ENCODE results near the gene PHF14. TPM values are rescaled to one million over a fixed set of nuclear protein-coding genes. Genes with fewer than 3 reads are reported as not detected.

PHF14 gene
- total RNA-seq, 4 donors from 2014 or later, result 26.6 to 172 (median 42.9) TPM

DNA sequence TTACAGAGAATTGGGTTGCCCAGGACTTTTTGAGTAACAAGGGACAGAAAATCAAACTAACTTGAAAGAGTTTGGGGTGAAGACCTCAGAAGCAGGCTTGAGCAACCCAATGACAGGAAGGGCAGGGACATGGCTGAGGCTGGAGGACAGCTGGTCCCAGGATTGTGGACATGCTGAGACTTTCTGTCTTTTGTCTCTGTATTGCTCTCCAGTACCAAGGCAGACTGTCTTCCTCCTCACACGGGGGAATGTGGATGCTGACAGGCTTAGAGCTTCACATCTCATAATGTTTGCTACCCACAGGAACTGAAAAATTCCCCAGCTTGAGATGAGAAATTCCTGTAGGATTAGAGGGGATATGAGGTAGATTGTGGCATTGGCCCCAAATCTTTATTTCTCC, 229.6 kb downstream of the PHF14 start:
- Histone ChIP-seq H3K27me3 (no peaks in the 10 kb centered on the region), H3K9me3 (no peaks in the 10 kb centered on the region), H3K4me3 (no peak overlapping the region), H3K27ac (peak overlapping the region in 1 of 4 donors; percentile 29), H3K36me3 (no peaks in the 10 kb centered on the region), H3K4me1 (no peaks in the 10 kb centered on the region)
- TF ChIP-seq, protein P1, sequence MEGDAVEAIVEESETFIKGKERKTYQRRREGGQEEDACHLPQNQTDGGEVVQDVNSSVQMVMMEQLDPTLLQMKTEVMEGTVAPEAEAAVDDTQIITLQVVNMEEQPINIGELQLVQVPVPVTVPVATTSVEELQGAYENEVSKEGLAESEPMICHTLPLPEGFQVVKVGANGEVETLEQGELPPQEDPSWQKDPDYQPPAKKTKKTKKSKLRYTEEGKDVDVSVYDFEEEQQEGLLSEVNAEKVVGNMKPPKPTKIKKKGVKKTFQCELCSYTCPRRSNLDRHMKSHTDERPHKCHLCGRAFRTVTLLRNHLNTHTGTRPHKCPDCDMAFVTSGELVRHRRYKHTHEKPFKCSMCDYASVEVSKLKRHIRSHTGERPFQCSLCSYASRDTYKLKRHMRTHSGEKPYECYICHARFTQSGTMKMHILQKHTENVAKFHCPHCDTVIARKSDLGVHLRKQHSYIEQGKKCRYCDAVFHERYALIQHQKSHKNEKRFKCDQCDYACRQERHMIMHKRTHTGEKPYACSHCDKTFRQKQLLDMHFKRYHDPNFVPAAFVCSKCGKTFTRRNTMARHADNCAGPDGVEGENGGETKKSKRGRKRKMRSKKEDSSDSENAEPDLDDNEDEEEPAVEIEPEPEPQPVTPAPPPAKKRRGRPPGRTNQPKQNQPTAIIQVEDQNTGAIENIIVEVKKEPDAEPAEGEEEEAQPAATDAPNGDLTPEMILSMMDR (IDR thresholded peaks at IDR 0.05), result no peak
- no peak for TF ChIP-seq POLR2A (IDR thresholded peaks at IDR 0.05)
- no peak for DNase-seq

DNA sequence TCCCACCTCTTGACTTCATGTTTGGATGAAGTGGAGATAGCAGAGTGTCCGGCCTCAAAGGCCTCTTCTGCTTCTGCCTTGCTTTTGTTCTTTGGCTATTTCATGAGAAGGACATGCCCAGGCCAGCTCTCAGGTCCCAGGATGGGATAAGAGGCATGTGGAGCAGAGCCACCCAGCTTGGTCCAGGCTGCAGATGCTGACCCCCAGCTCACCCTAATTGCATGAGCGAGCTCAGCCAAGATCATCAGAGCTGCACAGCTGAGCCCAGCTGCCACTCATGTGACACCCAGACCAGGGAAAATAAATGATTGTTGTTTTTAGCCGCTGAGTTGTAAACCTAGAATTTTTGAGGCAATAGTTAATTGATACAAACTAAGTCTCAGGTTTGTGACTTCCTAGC, 230.0 kb downstream of the PHF14 start:
- no peak for TF ChIP-seq POLR2A (IDR thresholded peaks at IDR 0.05)
- TF ChIP-seq, protein P1 (IDR thresholded peaks at IDR 0.05), result no peak
- H3K9me3 ChIP-seq, result no peaks in the 10 kb centered on the region
- no peaks in the 10 kb centered on the region for H3K27me3 ChIP-seq
- no peaks in the 10 kb centered on the region for H3K36me3 ChIP-seq
- peak in 1 of 3 donors; percentile 48 for DNase-seq
- peak overlapping the region in 2 of 4 donors; percentile 21 to 29 for H3K27ac ChIP-seq
- no peak overlapping the region for H3K4me3 ChIP-seq
- H3K4me1 ChIP-seq, result no peaks in the 10 kb centered on the region

DNA sequence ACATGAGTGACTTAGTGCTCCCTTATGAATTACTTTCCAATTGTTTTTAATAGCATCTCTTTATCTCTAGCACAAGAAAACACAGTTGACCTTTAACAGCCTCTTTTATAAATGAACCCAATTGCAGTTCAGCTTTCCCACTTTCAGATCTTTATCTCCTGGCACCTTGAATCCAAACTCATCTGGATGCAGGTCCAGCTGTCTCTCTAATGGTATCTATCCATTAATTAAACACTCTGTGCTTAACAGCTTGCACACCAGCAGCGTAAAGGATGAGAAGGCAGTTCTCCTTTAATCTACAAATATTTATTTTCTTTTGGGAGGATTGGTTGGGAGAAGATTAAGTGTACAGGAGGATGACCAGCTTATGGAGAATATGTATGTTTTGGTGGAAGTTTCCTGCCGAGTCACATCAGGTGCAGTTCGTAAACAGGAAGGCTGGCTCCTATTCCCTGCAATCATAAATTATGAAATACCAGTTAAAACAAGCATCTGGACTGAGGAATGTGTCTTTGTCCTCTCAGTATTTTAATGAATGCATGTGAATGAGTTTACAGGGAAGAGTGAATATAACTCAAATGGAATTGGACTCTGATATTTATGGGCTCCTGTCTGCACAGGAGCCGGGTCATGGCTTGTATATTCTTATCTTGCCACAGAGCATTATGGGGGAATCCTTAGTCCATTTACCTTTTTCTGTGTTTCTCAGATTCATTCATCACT, 232.7 kb downstream of the PHF14 start:
- Histone ChIP-seq H3K27ac (no peak overlapping the region), H3K9me3 (no peaks in the 10 kb centered on the region), H3K4me3 (no peak overlapping the region), H3K4me1 (no peaks in the 10 kb centered on the region), H3K27me3 (no peaks in the 10 kb centered on the region), H3K36me3 (no peaks in the 10 kb centered on the region)
- no peak for DNase-seq
- TF ChIP-seq, protein P1 (IDR thresholded peaks at IDR 0.05), result no peak
- no peak for TF ChIP-seq POLR2A (IDR thresholded peaks at IDR 0.05)

DNA sequence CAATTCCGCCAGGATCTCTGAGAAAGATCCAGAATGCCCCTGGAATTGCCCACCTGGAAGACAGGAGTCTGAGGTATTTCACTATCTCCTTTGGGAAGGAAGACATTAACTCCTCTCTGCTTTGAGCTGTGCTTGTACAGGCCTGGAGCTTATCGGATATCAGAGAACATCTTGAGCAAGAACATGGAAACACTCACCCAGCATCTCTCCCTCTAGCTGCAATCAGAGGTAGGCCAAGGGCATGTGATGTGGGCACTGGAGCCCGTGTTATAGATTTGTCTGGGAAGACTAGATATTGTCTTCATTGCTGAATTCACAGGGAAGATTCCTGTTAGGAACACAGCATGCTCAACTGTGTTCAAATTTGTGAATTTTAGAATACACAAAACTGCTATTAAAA, 233.9 kb downstream of the PHF14 start:
- no peak for TF ChIP-seq POLR2A (IDR thresholded peaks at IDR 0.05)
- TF ChIP-seq, protein P1 (IDR thresholded peaks at IDR 0.05), result no peak
- no peak overlapping the region for H3K27ac ChIP-seq
- no peaks in the 10 kb centered on the region for H3K4me1 ChIP-seq

DNA sequence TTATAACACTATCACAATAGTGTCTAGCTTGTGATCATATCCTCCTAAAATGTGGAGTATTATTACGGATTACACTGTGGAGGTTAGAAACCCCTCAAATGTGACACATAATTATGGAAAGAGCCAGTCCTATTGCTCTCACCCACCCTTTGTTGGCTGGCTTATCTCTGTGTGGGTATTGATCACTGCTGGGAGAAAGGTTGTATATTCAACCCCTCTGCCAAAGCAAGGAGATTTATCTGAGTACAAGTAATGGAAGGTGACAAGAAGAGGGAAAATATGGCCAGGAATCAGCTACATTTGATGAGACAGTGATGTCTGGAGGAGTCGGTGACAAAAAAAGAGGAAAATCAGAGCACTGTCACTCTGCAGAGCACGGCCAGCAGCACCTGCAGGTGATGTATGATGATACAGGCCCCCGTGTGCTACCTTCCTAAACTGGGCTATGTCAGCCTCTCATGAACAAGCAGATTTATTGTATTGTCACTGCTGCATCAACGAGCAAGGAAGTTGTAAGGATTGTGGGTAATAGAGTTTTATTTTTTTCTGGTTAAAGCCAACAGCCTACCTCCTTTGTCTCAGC, 235.3 kb downstream of the PHF14 start:
- Histone ChIP-seq H3K36me3 (no peaks in the 10 kb centered on the region), H3K9me3 (no peaks in the 10 kb centered on the region), H3K4me3 (no peak overlapping the region), H3K4me1 (no peaks in the 10 kb centered on the region), H3K27me3 (no peaks in the 10 kb centered on the region), H3K27ac (no peak overlapping the region)
- no peak for DNase-seq
- no peak for TF ChIP-seq POLR2A (IDR thresholded peaks at IDR 0.05)
- TF ChIP-seq, protein P1 (IDR thresholded peaks at IDR 0.05), result no peak

More for the DNA sequence above, 233.9 kb downstream of the PHF14 start:
- H3K27me3 ChIP-seq, result no peaks in the 10 kb centered on the region
- DNase-seq, result no peak
- no peaks in the 10 kb centered on the region for H3K36me3 ChIP-seq
- H3K4me3 ChIP-seq, result no peak overlapping the region
- H3K9me3 ChIP-seq, result no peaks in the 10 kb centered on the region
